HepG2 (cell line): ENCODE data around the gene MLLT10. TPM values are rescaled to one million over a fixed set of nuclear protein-coding genes. Genes with fewer than 3 reads are reported as not detected.
A peak's percentile ranks its signal among the peaks of the same experiment; 100 is the strongest.
"Not testable (repeated sequence)": the region's sequence is repeated elsewhere in the genome, so short reads cannot be mapped to it uniquely, and the experiment has no call there.

Experiments used
- ATAC-seq: fragments of 200-7000 bp; cut with Tn5 transposase; 3 replicates; pipeline ENCODE4 v1.9.1; 2020; ENCODE audit warnings: mild to moderate bottlenecking, moderate library complexity
- BruUV-seq: library from RNA; stranded (reverse); fragments of 400-500 nt; replicated peaks from 2 replicates; lab custom pipeline; 2021; lab: Mats Ljungman, UMichigan
- CTCF ChIA-PET: fragments of 300-600 bp; formaldehyde crosslinking; extraction: SDS; loops from one replicate; lab custom pipeline; 2021; ENCODE audit warnings: low total read pairs, inconsistent platforms, low intra/inter-chr PET ratio; lab: Yijun Ruan, JAX
- POLR2A ChIA-PET: fragments of 350-600 bp; sonication (Branson Sonifier 250); formaldehyde crosslinking; loops from one replicate; lab custom pipeline; 2020; ENCODE audit warnings: antibody characterized with exemption, inconsistent platforms; lab: Yijun Ruan, JAX
- DNase-seq: peaks from one replicate; pipeline ENCODE4 v3.0.0-alpha.2; 2015; ENCODE audit warnings: low spot score
- FAIRE-seq: peaks from 3 replicates; lab custom pipeline; 2011; peaks lifted over from hg19 to GRCh38; lab: Jason Lieb, UNC
- H2AFZ ChIP-seq: one replicate; pipeline ENCODE4 v1.6.1; 2011; ENCODE audit warnings: low read length, inconsistent platforms
- H3K27ac ChIP-seq: fragments of 300-600 bp; 3 replicates; pipeline ENCODE4 v1.8.0; 2011; ENCODE audit warnings: mixed run types, mild to moderate bottlenecking, mixed read lengths, low read length, inconsistent platforms; ENCODE audit not compliant: insufficient read depth; ENCODE audit errors: extremely low read length
- H3K27me3 ChIP-seq, 2 experiments: fragments of 200-600 bp in 1 of 2; 2 replicates in 1 of 2; 3 replicates in 1 of 2; pipeline versions ENCODE4 v1.6.0 to v1.8.0; 2011; ENCODE audit warnings: low read length in 2 of 2, mild to moderate bottlenecking in 2 of 2, moderate library complexity in 2 of 2, inconsistent platforms in 1 of 2; ENCODE audit not compliant: insufficient read depth in 2 of 2, control insufficient read depth in 1 of 2
- H3K36me3 ChIP-seq, 2 experiments: fragments of 200-600 bp in 1 of 2; replicated peaks in 1 of 2; 2 replicates in 1 of 2; 3 replicates in 1 of 2; pipeline versions ENCODE4 v1.5.1 to v1.8.0; 2011; ENCODE audit warnings: low read length in 2 of 2, inconsistent platforms in 1 of 2; ENCODE audit not compliant: insufficient read depth in 2 of 2, control insufficient read depth in 1 of 2
- H3K4me1 ChIP-seq: 2 replicates; pipeline ENCODE4 v1.5.1; 2012; ENCODE audit warnings: low read length, inconsistent platforms; ENCODE audit not compliant: insufficient read depth
- H3K4me2 ChIP-seq: 2 replicates; pipeline ENCODE4 v1.6.0; 2011; ENCODE audit warnings: low read depth, low read length, inconsistent platforms
- H3K4me3 ChIP-seq, 3 experiments: fragments of 200-600 bp in 1 of 3; sonication (generic), shearing (Covaris generic) in 1 of 3; replicated peaks in 1 of 3; 2 replicates each; pipeline ENCODE4 v1.5.1; 2011 to 2016; ENCODE audit warnings: low read length in 3 of 3, inconsistent platforms in 2 of 3, low read depth in 2 of 3, mild to moderate bottlenecking in 2 of 3, control low read depth in 1 of 3, mixed read lengths in 1 of 3; ENCODE audit not compliant: insufficient read depth in 1 of 3
- H3K79me2 ChIP-seq: one replicate; pipeline ENCODE4 v1.6.1; 2011; ENCODE audit warnings: low read length, inconsistent platforms; ENCODE audit not compliant: insufficient read depth
- H3K9ac ChIP-seq: 2 replicates; pipeline ENCODE4 v1.6.0; 2011; ENCODE audit warnings: mild to moderate bottlenecking, low read depth, low read length, inconsistent platforms; ENCODE audit not compliant: insufficient read depth
- H3K9me3 ChIP-seq: 2 replicates; pipeline ENCODE4 v1.5.1; 2012; ENCODE audit warnings: mild to moderate bottlenecking, low read length
- H4K20me1 ChIP-seq: 2 replicates; pipeline ENCODE4 v1.6.0; 2011; ENCODE audit warnings: inconsistent platforms, mild to moderate bottlenecking, low read length, moderate library complexity; ENCODE audit not compliant: insufficient read depth
- RBFOX2 ChIP-seq: fragments of 200-400 bp; formaldehyde crosslinking; IDR thresholded peaks from 2 replicates; pipeline ENCODE4 v1.6.1; 2017; ENCODE audit warnings: low read depth, mild to moderate bottlenecking, low read length
- WGBS: methylation state at CpG from one replicate; pipeline ENCODE4 v1.1.6; 2017; ENCODE audit warnings: low lambda C conversion rate; 5-methylcytosine and 5-hydroxymethylcytosine counted together
- in situ Hi-C: cut with HindIII; loops from 2 replicates; pipeline ENCODE4 v1.10.0; 2017; ENCODE audit warnings: low pct_unique_long_range_greater_than_20kb; ENCODE audit not compliant: extremely low pct_ligation_motif_present
- intact Hi-C: fragments of 100-400 bp; cut with micrococcal nuclease; formaldehyde crosslinking; loops from one replicate; pipeline ENCODE4 v1.10.0; 2022; ENCODE audit not compliant: unreplicated experiment
- polyA plus RNA-seq, 8 experiments: library from polyadenylated mRNA; depleted of rRNA in 3 of 8; stranded (reverse) in 7 of 8; unstranded in 1 of 8; fragments of >200 nt; fragmentation: Illumina TruSeq in 4 of 8; extraction: Trizol in 4 of 8; gene quantifications; 2 replicates each; pipeline versions ENCODE4 v1.2.1 to v1.2.3, GENCODE V29; 2011 to 2016; ENCODE audit warnings: low read depth in 4 of 8, missing spikeins in 1 of 8, mixed read lengths in 1 of 8; ENCODE audit not compliant: insufficient read depth in 1 of 8
- total RNA-seq, 5 experiments: library from RNA; depleted of rRNA; stranded (reverse); fragments of >200 nt; fragmentation: Illumina TruSeq; extraction: Trizol; gene quantifications; 2 replicates each; pipeline ENCODE4 v1.2.3, GENCODE V29; 2016; ENCODE audit warnings: low read depth in 1 of 5
- TF ChIP-seq, protein P1 (sequence below): sonication (generic); formaldehyde crosslinking; IDR thresholded peaks from 2 replicates; pipeline ENCODE4 v1.8.1; 2023; ENCODE audit warnings: mild to moderate bottlenecking, missing genetic modification reagents, borderline replicate concordance

MLLT10 gene
- total and polyA plus RNA-seq, 2 of the 13 experiments (the other 11 are each of a cell fraction or from before 2014, with no cell fraction given) = 51.3 to 84.1 TPM

GRCh38 chr10:21556527-21556926, 22.5 kb downstream of the MLLT10 start:
- BruUV-seq = no TSS peak
- no peak overlapping the region for H3K27ac ChIP-seq
- peaks cover 78% of the 10 kb centered on the region for H3K79me2 ChIP-seq
- no peak overlapping the region for H3K9ac ChIP-seq
- H3K9me3 ChIP-seq = no peaks in the 10 kb centered on the region
- no peak overlapping the region for H3K4me3 ChIP-seq
- peaks cover 22 to 72% of the 10 kb centered on the region in 2 experiments for H3K36me3 ChIP-seq
- ChIA-PET CTCF (no interaction called here), POLR2A (no interaction called here)
- H3K4me2 ChIP-seq = no peak overlapping the region
- in situ Hi-C loops (no loop called here), intact Hi-C loops (no loop called here)
- no peaks in the 10 kb centered on the region for H3K27me3 ChIP-seq
- H3K4me1 ChIP-seq = peaks cover 33% of the 10 kb centered on the region
- no peak for ATAC-seq
- no peaks in the 10 kb centered on the region for H4K20me1 ChIP-seq
- H2AFZ ChIP-seq = no peak overlapping the region
- DNase-seq = no peak
- 96% methylated on average over 8 of the region's 8 CpGs for WGBS
- FAIRE-seq = no peak
- TF ChIP-seq RBFOX2 = peak; percentile 33; the same call in 1 of the 2 replicates
- TF ChIP-seq, protein P1, sequence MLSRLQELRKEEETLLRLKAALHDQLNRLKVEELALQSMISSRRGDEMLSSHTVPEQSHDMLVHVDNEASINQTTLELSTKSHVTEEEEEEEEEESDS = no peak

DNA sequence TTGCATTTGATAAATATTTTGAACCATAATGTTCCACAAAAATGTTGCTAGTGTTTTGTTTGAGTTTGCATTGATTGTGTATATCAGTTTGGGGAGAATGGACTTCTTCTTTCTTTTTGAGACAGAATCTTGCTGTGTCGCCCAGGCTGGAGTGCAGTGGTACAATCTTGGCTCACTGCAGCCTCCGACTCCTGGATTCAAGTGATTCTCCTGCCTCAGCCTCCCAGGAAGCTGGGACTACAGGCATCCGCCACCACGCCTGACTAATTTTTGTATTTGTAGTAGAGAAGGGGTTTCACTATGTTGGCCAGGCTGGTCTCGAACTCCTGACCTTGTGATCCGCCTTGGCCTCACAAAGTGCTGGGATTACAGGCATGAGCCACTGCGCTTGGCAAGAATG, 25.0 kb downstream of the MLLT10 start:
- H3K27ac ChIP-seq, H3K9me3 ChIP-seq, ATAC-seq, intact Hi-C loops, H3K27me3 ChIP-seq, H3K4me3 ChIP-seq, CTCF ChIA-PET, DNase-seq, H4K20me1 ChIP-seq, FAIRE-seq, H3K9ac ChIP-seq, POLR2A ChIA-PET, in situ Hi-C loops, H2AFZ ChIP-seq, H3K4me2 ChIP-seq, BruUV-seq: not testable (repeated sequence)
- 97% methylated on average over 7 of the region's 7 CpGs for WGBS
- H3K36me3 ChIP-seq = peaks cover 18 to 55% of the 10 kb centered on the region in 2 experiments
- peaks cover 87% of the 10 kb centered on the region for H3K79me2 ChIP-seq
- peaks cover 29% of the 10 kb centered on the region for H3K4me1 ChIP-seq
